ENCODE data around the gene PEX11A. TPM values are rescaled to one million over a fixed set of nuclear protein-coding genes. Genes with fewer than 3 reads are reported as not detected.
"Not testable (repeated sequence)": the region's sequence is repeated elsewhere in the genome, so short reads cannot be mapped to it uniquely, and the experiment has no call there.

Gene PEX11A
- total RNA-seq, 1 donor from 2014 or later = 6.5 TPM

DNA sequence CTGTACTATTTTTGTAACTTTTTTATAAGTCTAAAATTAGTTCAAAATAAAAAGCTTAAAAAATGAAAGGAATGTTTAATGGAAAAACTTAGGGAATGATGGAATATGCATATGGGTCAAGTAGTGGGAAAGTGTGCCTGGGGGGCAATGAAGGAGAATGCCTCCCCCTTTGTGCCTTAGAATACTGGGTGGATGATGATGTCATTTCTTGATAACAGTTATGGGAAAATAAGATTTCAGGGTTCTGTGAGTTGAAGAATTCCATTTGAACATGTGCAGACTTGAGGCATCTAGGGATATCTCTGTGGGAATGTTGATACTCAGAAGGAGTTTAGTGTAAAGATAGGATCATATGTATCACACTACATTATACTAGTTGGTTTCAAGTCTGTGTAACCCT, 13.9 kb upstream of the PEX11A start:
- Mint-ChIP-seq H3K27ac (no peak overlapping the region), H3K27me3 (ENCODE audit: low read depth) (peaks cover 22% of the 10 kb centered on the region), H3K9me3 (no peaks in the 10 kb centered on the region)

DNA sequence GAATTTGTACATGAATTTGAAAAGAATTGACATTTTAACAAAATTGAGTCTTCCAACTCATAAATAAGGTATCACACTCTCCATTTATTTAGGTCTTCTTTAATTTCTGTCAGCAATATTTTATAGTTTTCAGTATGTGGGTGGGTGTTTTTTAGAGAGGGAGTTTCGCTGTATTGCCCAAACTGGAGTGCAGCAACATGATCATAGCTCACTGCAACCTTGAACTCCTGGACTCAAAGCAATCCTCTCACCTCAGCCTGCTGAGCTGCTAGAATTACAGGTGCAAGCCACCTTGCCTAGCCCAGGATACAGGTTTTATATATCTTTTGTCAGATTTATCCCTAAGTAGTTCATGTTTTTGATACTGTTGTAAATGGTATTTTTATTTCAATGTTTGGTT, 4.6 kb upstream of the PEX11A start:
- Mint-ChIP-seq H3K36me3 (no peaks in the 10 kb centered on the region), H3K4me3 (no peak overlapping the region), H3K9me3 (no peaks in the 10 kb centered on the region), H3K27ac (no peak overlapping the region), H3K4me1 (peaks cover 3% of the 10 kb centered on the region), H3K27me3 (ENCODE audit: low read depth) (peaks cover 18% of the 10 kb centered on the region)
- no peak for DNase-seq (ENCODE audit: low spot score in 2 of 2, unreplicated experiment in 2 of 2)
- TF ChIP-seq, protein P1, sequence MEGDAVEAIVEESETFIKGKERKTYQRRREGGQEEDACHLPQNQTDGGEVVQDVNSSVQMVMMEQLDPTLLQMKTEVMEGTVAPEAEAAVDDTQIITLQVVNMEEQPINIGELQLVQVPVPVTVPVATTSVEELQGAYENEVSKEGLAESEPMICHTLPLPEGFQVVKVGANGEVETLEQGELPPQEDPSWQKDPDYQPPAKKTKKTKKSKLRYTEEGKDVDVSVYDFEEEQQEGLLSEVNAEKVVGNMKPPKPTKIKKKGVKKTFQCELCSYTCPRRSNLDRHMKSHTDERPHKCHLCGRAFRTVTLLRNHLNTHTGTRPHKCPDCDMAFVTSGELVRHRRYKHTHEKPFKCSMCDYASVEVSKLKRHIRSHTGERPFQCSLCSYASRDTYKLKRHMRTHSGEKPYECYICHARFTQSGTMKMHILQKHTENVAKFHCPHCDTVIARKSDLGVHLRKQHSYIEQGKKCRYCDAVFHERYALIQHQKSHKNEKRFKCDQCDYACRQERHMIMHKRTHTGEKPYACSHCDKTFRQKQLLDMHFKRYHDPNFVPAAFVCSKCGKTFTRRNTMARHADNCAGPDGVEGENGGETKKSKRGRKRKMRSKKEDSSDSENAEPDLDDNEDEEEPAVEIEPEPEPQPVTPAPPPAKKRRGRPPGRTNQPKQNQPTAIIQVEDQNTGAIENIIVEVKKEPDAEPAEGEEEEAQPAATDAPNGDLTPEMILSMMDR (IDR thresholded peaks at IDR 0.05; ENCODE audit: unreplicated experiment) = no peak

More for the DNA sequence above, 13.9 kb upstream of the PEX11A start:
- no peak for DNase-seq (ENCODE audit: low spot score in 2 of 2, unreplicated experiment in 2 of 2)
- Mint-ChIP-seq H3K36me3 (no peaks in the 10 kb centered on the region), H3K4me1 (no peaks in the 10 kb centered on the region), H3K4me3 (no peak overlapping the region)
- TF ChIP-seq, protein P1 (IDR thresholded peaks at IDR 0.05; ENCODE audit: unreplicated experiment) = no peak

DNA sequence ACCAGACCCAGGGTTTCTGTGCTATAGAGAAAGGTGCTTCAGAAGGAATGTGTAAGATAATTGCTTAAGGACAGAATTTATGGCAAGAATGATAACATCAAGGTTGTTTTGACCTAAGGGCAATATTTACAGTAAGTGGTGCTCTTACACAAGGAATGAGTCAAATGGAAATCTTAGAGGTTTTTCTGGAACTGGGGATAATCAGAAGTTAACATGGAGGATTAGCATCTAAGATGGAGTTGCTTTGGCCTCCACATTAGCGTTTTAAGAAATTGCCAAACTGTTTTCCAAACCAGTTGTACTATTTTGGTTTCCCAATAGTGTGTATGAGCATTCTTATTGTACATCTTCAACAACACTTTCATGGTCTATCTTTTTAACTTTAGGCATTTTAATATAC, 3.1 kb upstream of the PEX11A start:
- Mint-ChIP-seq H3K4me3 (no peak overlapping the region), H3K27me3 (ENCODE audit: low read depth) (peaks cover 14% of the 10 kb centered on the region), H3K4me1 (peaks cover 10% of the 10 kb centered on the region), H3K27ac (no peak overlapping the region), H3K9me3 (no peaks in the 10 kb centered on the region), H3K36me3 (no peaks in the 10 kb centered on the region)
- no peak for DNase-seq (ENCODE audit: low spot score in 2 of 2, unreplicated experiment in 2 of 2)
- TF ChIP-seq, protein P1 (IDR thresholded peaks at IDR 0.05; ENCODE audit: unreplicated experiment) = no peak

DNA sequence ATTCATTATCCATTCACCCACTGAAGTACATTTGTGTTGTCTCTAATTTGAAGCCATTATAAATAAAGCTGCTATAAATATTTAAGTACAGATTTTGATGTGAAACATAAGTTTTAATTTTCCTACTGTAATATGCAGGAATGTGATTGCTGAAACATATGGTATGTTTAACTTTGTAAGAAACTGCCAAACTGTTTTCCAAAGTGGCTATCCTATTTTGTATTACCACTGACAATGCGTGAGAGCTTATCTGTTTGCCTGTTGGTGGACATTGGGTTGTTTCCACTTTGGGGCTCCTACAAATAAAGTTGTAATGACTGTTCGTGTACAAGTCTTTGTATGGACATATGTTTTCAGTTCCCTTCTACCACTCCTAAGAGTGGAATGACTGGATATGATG, 2.5 kb upstream of the PEX11A start:
- Mint-ChIP-seq H3K4me3 (no peak overlapping the region), H3K27me3 (ENCODE audit: low read depth) (peaks cover 14% of the 10 kb centered on the region), H3K36me3 (no peaks in the 10 kb centered on the region), H3K27ac (no peak overlapping the region), H3K9me3 (no peaks in the 10 kb centered on the region), H3K4me1 (peaks cover 10% of the 10 kb centered on the region)
- TF ChIP-seq, protein P1 (IDR thresholded peaks at IDR 0.05; ENCODE audit: unreplicated experiment) = no peak
- no peak for DNase-seq (ENCODE audit: low spot score in 2 of 2, unreplicated experiment in 2 of 2)

DNA sequence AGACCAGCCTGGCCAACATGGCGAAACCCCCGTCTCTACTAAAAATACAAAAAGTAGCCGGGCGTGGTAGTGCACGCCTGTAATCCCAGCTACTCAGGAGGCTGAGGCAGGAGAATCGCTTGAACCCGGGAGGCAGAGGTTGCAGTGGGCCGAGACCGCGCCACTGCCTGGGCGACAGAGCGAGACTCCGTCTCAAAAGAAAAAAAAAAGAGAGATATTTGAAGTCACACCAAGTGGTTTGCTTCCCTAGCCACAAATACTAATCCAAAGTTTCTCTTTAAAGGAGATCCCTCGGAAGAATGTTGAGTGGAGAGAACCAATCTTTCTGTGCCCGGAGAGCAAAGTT, 651 bp downstream of the PEX11A start:
- not testable (repeated sequence) for H3K27me3 Mint-ChIP-seq (ENCODE audit: low read depth); H3K36me3 Mint-ChIP-seq; DNase-seq (ENCODE audit: low spot score in 2 of 2, unreplicated experiment in 2 of 2); H3K9me3 Mint-ChIP-seq
- Mint-ChIP-seq H3K4me1 (peaks cover 13% of the 10 kb centered on the region), H3K4me3 (peak overlapping the region; percentile 90), H3K27ac (peak overlapping the region; percentile 63)

DNA sequence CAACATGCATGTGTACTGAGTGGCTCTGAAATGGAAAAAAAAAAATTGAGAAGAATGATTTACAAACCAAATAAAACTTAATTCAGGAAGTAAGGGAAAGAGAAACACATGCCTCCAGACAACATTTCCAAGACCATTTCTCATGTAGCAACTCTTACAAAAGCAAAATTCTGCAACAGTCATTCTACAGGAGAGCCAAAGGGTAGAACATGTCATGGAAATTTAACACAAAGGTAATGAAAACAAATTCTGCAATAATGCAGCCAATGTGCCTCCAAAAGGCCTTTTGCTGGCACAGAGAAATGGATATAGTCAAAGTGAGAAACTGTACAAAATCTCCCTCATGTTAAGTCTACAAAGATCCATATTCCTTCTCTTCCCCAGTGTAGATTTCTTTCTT, 4.0 kb downstream of the PEX11A start:
- TF ChIP-seq, protein P1 (IDR thresholded peaks at IDR 0.05; ENCODE audit: unreplicated experiment) = no peak
- Mint-ChIP-seq H3K9me3 (no peaks in the 10 kb centered on the region), H3K27me3 (ENCODE audit: low read depth) (no peaks in the 10 kb centered on the region), H3K4me1 (peaks cover 13% of the 10 kb centered on the region), H3K27ac (no peak overlapping the region), H3K36me3 (peaks cover 6% of the 10 kb centered on the region), H3K4me3 (no peak overlapping the region)
- DNase-seq (ENCODE audit: low spot score in 2 of 2, unreplicated experiment in 2 of 2) = no peak
